CD14-positive monocyte (primary cell): ENCODE measurements around the gene GTF3C1. TPM values are rescaled to one million over a fixed set of nuclear protein-coding genes. Genes with fewer than 3 reads are reported as not detected.

ENCODE experiments used
- DNase-seq, 3 donors: peaks; one replicate each; pipeline ENCODE4 v3.0.0-alpha.2; 2011 to 2022
- H2AFZ ChIP-seq: 2 replicates; pipeline ENCODE4 v1.6.0; 2012; ENCODE audit warnings: mild to moderate bottlenecking, low read depth, low read length, inconsistent platforms; ENCODE audit not compliant: insufficient read depth, poor library complexity, severe bottlenecking
- H3K27ac ChIP-seq, 2 donors: 1 replicate in 1 of 2; 2 replicates in 1 of 2; pipeline ENCODE4 v1.5.1; 2012 to 2013; ENCODE audit warnings: low read length in 2 of 2, control low read depth in 1 of 2, inconsistent platforms in 1 of 2, low read depth in 1 of 2, mild to moderate bottlenecking in 1 of 2
- H3K27me3 ChIP-seq, 2 donors: one replicate each; pipeline versions ENCODE4 v1.6.0 to v1.6.1; 2011 to 2013; ENCODE audit warnings: low read length in 2 of 2; ENCODE audit not compliant: control insufficient read depth in 2 of 2, insufficient read depth in 2 of 2
- H3K36me3 ChIP-seq, 2 donors: replicated peaks in 1 of 2; 1 replicate in 1 of 2; 2 replicates in 1 of 2; pipeline versions ENCODE4 v1.5.1 to v1.6.1; 2012 to 2013; ENCODE audit warnings: low read length in 2 of 2, control low read depth in 1 of 2, inconsistent platforms in 1 of 2, mild to moderate bottlenecking in 1 of 2; ENCODE audit not compliant: insufficient read depth in 2 of 2, control insufficient read depth in 1 of 2
- H3K4me1 ChIP-seq, 2 donors: 1 replicate in 1 of 2; 2 replicates in 1 of 2; pipeline versions ENCODE4 v1.5.1 to v1.6.1; 2012 to 2013; ENCODE audit warnings: low read length in 2 of 2, control low read depth in 1 of 2, inconsistent platforms in 1 of 2, mild to moderate bottlenecking in 1 of 2, moderate library complexity in 1 of 2; ENCODE audit not compliant: insufficient read depth in 2 of 2, control insufficient read depth in 1 of 2
- H3K4me2 ChIP-seq: replicated peaks from 2 replicates; pipeline ENCODE3; 2012; ENCODE audit warnings: low read length, moderate library complexity, mild to moderate bottlenecking; ENCODE audit not compliant: poor library complexity, severe bottlenecking; ENCODE audit errors: extremely low read depth
- H3K4me3 ChIP-seq, 3 experiments: fragments of 200-600 bp in 1 of 3; sonication (generic) in 1 of 3; replicated peaks in 1 of 3; 1 replicate in 2 of 3; 2 replicates in 1 of 3; pipeline ENCODE4 v1.5.1; 2011 to 2013; ENCODE audit warnings: low read length in 3 of 3, mild to moderate bottlenecking in 3 of 3, control low read depth in 2 of 3, low read depth in 2 of 3, inconsistent platforms in 1 of 3, moderate library complexity in 1 of 3
- H3K79me2 ChIP-seq: 2 replicates; pipeline ENCODE4 v1.6.0; 2012; ENCODE audit warnings: mild to moderate bottlenecking, control low read depth, inconsistent platforms, low read length, moderate library complexity; ENCODE audit not compliant: insufficient read depth
- H3K9ac ChIP-seq: 2 replicates; pipeline ENCODE4 v1.6.0; 2017; ENCODE audit warnings: low read length, mild to moderate bottlenecking; ENCODE audit not compliant: insufficient read depth, poor library complexity, severe bottlenecking
- H3K9me3 ChIP-seq, 2 donors: replicated peaks in 1 of 2; 1 replicate in 1 of 2; 2 replicates in 1 of 2; pipeline versions ENCODE4 v1.5.1 to v1.6.1; 2012 to 2013; ENCODE audit warnings: low read length in 2 of 2, control low read depth in 1 of 2; ENCODE audit not compliant: control insufficient read depth in 1 of 2, insufficient read depth in 1 of 2
- H4K20me1 ChIP-seq: 2 replicates; pipeline ENCODE4 v1.6.0; 2012; ENCODE audit warnings: mild to moderate bottlenecking, low read length, control low read depth, moderate library complexity; ENCODE audit not compliant: insufficient read depth
- H3K27ac Mint-ChIP-seq, 7 donors: one replicate each; pipeline ENCODE4 v1.8.0; 2020; ENCODE audit warnings: mild to moderate bottlenecking in 7 of 7, mixed read lengths in 7 of 7, moderate library complexity in 6 of 7, inconsistent platforms in 2 of 7
- H3K27me3 Mint-ChIP-seq, 3 donors: one replicate each; pipeline ENCODE4 v1.8.0; 2021 to 2022; ENCODE audit warnings: low read depth in 3 of 3, mild to moderate bottlenecking in 3 of 3, mixed read lengths in 3 of 3, moderate library complexity in 3 of 3, inconsistent platforms in 1 of 3
- H3K36me3 Mint-ChIP-seq, 2 donors: one replicate each; pipeline ENCODE4 v1.8.0; 2020; ENCODE audit warnings: mixed read lengths in 2 of 2, inconsistent platforms in 1 of 2, mild to moderate bottlenecking in 1 of 2
- H3K4me1 Mint-ChIP-seq: one replicate; pipeline ENCODE4 v1.8.0; 2020; ENCODE audit warnings: mild to moderate bottlenecking, mixed read lengths
- H3K4me3 Mint-ChIP-seq, 2 donors: one replicate each; pipeline ENCODE4 v1.8.0; 2020; ENCODE audit warnings: mild to moderate bottlenecking in 2 of 2, mixed read lengths in 2 of 2, moderate library complexity in 1 of 2
- H3K9me3 Mint-ChIP-seq, 7 donors: one replicate each; pipeline ENCODE4 v1.8.0; 2020 to 2022; ENCODE audit warnings: mixed read lengths in 7 of 7, mild to moderate bottlenecking in 6 of 7, moderate library complexity in 6 of 7, inconsistent platforms in 2 of 7
- CTCF ChIP-seq: fragments of 200-600 bp; IDR thresholded peaks from one replicate; pipeline ENCODE4 v1.8.0; 2022; ENCODE audit warnings: antibody characterized with exemption, mild to moderate bottlenecking
- WGBS: methylation state at CpG from one replicate; pipeline ENCODE4 v1.1.5; 2013; ENCODE audit warnings: missing lambda C conversion rate; ENCODE audit not compliant: insufficient coverage; 5-methylcytosine and 5-hydroxymethylcytosine counted together
- intact Hi-C, 2 donors: fragments of 100-400 bp; cut with micrococcal nuclease; formaldehyde crosslinking; loops; one replicate each; pipeline versions ENCODE4 v1.15.0 to v1.15.1; 2023
- polyA plus RNA-seq, 3 donors: library from polyadenylated mRNA; depleted of rRNA in 1 of 3; unstranded in 2 of 3; stranded (reverse) in 1 of 3; fragments of 300-500 nt in 2 of 3; fragments of >200 nt in 1 of 3; fragmentation: Illumina TruSeq in 2 of 3; gene quantifications; 1 replicate in 2 of 3; 2 replicates in 1 of 3; pipeline ENCODE4 v1.2.3, GENCODE V29; 2012 to 2021

GTF3C1 gene
- polyA plus RNA-seq, 3 donors = 7.0 to 22.0 (median 12.8) TPM

- H3K9me3 ChIP-seq = no peaks in the 10 kb centered on the region
- Mint-ChIP-seq H3K4me1 (no peaks in the 10 kb centered on the region), H3K4me3 (no peak overlapping the region), H3K27me3 (peaks cover 0 to 3% (median 0%) of the 10 kb centered on the region in 3 donors), H3K36me3 (peaks cover 77 to 79% of the 10 kb centered on the region in 2 donors), H3K9me3 (peaks cover 0 to 2% (median 0%) of the 10 kb centered on the region in 7 donors), H3K27ac (peak overlapping the region in 1 of 7 donors; percentile 70)
- no peak overlapping the region for H3K4me2 ChIP-seq
- TF ChIP-seq CTCF = no peak
- no peak overlapping the region for H3K27ac ChIP-seq
- DNase-seq = no peak
- no peaks in the 10 kb centered on the region for H3K27me3 ChIP-seq
- H3K4me1 ChIP-seq = no peaks in the 10 kb centered on the region
- WGBS = 74% methylated on average over 15 of the region's 16 CpGs
- H3K9ac ChIP-seq = no peak overlapping the region
- no peak overlapping the region for H2AFZ ChIP-seq
- H3K36me3 ChIP-seq = peaks cover 58 to 93% of the 10 kb centered on the region in 2 donors
- H3K79me2 ChIP-seq = no peaks in the 10 kb centered on the region
- no peak overlapping the region for H3K4me3 ChIP-seq
- H4K20me1 ChIP-seq = no peaks in the 10 kb centered on the region
- intact Hi-C loops = no loop called here
Observed at GRCh38 chr16:27520982-27521673, 28.6 kb downstream of the GTF3C1 start.

GRCh38 chr16:27518226-27518625 is 31.5 kb downstream of the GTF3C1 start:
- H3K4me1 ChIP-seq = no peaks in the 10 kb centered on the region
- TF ChIP-seq CTCF = no peak

More at GRCh38 chr16:27518226-27518625, 31.5 kb downstream of the GTF3C1 start:
- 100% methylated on average over 1 of the region's 4 CpGs for WGBS
- no peak overlapping the region for H3K4me2 ChIP-seq
- peaks cover 40 to 91% of the 10 kb centered on the region in 2 donors for H3K36me3 ChIP-seq
- no peaks in the 10 kb centered on the region for H3K27me3 Mint-ChIP-seq
- DNase-seq = no peak
- H3K4me3 Mint-ChIP-seq = no peak overlapping the region
- H3K27ac ChIP-seq = no peak overlapping the region
- no peaks in the 10 kb centered on the region for H3K27me3 ChIP-seq
- no peaks in the 10 kb centered on the region for H4K20me1 ChIP-seq
- no peak overlapping the region for H3K9ac ChIP-seq
- H3K36me3 Mint-ChIP-seq = peaks cover 64 to 70% of the 10 kb centered on the region in 2 donors
- intact Hi-C loops = no loop called here
- H3K4me3 ChIP-seq = no peak overlapping the region
- H3K27ac Mint-ChIP-seq = no peak overlapping the region
- H3K9me3 Mint-ChIP-seq = peaks cover 0 to 2% (median 0%) of the 10 kb centered on the region in 7 donors
- no peaks in the 10 kb centered on the region for H3K79me2 ChIP-seq
- no peaks in the 10 kb centered on the region for H3K9me3 ChIP-seq
- no peaks in the 10 kb centered on the region for H3K4me1 Mint-ChIP-seq
- H2AFZ ChIP-seq = no peak overlapping the region
